ENCODE measurements around the gene METTL5.
"Not testable (repeated sequence)": the region's sequence is repeated elsewhere in the genome, so short reads cannot be mapped to it uniquely, and the experiment has no call there.

DNA sequence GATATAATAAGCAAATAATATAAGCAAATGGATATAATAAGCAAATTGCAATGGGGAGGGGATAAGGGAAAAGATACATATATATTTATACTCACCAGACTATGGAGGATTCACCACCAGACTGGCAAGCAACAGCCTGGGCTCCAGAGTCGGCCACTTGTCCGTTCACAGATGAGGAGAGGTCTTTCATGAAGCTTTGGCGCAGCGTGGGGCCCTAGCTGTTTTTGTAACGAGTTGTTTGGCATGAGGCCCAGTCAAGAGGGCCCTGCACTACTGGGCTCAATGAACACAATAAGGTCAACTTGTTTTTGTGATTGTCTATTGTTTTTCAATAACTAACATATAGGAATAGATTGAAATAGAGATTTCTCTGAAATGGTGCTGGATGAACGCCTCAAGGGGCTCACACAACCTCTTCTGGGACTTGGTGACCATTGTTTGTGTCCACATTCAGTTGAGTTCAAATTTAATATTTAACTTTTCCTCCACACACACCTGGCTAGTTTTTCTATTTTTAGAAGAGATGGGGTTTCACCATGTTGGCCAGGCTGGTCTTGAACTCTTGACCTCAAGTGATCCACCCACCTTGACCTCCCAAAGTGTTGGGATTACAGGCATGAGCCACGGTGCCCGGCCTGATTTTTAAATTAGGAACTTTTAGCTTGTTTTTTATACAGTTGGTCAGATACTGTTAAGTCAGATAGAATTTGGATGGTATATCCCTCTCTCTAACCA, 24.4 kb upstream of the METTL5 start:
- not testable (repeated sequence) for TF ChIP-seq POLR2A, POLR2AphosphoS5 (IDR thresholded peaks at IDR 0.05)
- TF ChIP-seq, protein P1, sequence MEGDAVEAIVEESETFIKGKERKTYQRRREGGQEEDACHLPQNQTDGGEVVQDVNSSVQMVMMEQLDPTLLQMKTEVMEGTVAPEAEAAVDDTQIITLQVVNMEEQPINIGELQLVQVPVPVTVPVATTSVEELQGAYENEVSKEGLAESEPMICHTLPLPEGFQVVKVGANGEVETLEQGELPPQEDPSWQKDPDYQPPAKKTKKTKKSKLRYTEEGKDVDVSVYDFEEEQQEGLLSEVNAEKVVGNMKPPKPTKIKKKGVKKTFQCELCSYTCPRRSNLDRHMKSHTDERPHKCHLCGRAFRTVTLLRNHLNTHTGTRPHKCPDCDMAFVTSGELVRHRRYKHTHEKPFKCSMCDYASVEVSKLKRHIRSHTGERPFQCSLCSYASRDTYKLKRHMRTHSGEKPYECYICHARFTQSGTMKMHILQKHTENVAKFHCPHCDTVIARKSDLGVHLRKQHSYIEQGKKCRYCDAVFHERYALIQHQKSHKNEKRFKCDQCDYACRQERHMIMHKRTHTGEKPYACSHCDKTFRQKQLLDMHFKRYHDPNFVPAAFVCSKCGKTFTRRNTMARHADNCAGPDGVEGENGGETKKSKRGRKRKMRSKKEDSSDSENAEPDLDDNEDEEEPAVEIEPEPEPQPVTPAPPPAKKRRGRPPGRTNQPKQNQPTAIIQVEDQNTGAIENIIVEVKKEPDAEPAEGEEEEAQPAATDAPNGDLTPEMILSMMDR (IDR thresholded peaks at IDR 0.05 in 8 of 11, conservative IDR thresholded peaks at IDR 0.05 in 3 of 11) = not testable (repeated sequence)

All from spleen (tissue), 7 donors.